EH (cell line): ENCODE results near the gene MARK2.

Source experiments
- DNase-seq: peaks from one replicate; pipeline ENCODE4 v3.0.0-alpha.2; 2015; ENCODE audit warnings: low read depth

Gene MARK2

GRCh38 chr11:63882555-63883242, 43.8 kb downstream of the MARK2 start:
- peak; percentile 18 for DNase-seq

DNA sequence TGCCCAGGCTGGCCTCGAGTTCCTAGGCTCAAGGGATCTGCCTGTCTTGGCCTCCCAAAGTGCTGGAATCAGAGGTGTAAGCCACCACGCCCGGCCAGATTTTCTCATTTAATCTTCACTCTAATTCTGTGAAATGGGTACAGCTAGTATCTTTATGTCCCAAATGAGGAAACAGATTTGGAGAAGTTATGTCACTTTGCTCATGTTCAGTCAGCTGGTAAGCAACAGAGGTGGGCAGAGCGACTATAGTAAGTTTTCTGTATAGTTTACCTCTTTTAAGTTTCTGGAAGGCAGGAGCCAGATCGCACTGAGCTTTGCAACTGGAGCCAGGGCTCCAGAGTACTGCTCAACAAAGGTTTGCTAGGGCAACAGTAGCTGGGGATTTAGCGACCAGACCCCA, 44.9 kb downstream of the MARK2 start:
- no peak for DNase-seq

- DNase-seq: no peak
Observed at GRCh38 chr11:63884196-63884932, 45.5 kb downstream of the MARK2 start.

- peak; percentile 7 for DNase-seq
Observed at GRCh38 chr11:63887386-63887999, 48.6 kb downstream of the MARK2 start.

GRCh38 chr11:63888170-63889086, 49.5 kb downstream of the MARK2 start:
- DNase-seq: peak; percentile 76

DNA sequence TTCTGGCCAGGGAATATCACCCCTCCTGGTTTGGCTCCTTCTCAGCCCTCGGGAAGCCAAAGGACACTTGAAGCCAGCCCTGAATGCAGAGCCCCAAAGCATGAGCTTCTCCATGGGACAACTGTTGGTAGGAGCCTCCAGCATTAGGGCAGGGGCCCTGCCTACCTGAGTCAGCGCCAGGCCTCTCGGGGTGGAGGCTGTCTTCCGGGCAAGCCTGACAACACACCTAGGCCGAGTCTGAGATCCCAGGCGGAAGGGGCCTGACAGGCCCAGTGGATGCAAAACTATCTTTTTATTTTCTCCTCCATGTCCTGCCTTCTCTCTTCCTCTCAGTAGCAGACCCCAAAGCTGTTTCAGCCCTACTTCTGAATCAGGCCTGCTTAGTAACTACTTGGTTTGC, 50.4 kb downstream of the MARK2 start:
- DNase-seq: no peak

DNA sequence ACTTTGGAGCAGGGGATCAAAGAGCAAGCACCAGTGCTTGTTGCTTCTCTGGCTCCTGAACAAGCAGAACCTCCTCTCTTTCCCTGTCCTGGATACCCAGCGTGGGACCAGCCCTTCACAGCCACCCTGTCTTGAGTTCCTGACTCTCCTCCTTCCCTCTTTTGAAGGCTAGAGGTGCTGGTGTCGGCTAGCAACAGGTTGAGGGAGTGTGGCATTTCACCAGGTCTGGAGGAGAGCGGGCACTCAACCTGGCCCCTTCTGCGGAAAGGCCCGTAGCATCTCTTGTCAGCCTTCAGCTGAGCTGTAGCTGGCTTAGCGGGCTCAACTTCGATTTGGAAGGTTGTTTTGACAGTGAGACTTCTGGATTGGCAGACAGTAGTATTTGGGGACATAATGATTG, 51.5 kb downstream of the MARK2 start:
- no peak for DNase-seq

DNA sequence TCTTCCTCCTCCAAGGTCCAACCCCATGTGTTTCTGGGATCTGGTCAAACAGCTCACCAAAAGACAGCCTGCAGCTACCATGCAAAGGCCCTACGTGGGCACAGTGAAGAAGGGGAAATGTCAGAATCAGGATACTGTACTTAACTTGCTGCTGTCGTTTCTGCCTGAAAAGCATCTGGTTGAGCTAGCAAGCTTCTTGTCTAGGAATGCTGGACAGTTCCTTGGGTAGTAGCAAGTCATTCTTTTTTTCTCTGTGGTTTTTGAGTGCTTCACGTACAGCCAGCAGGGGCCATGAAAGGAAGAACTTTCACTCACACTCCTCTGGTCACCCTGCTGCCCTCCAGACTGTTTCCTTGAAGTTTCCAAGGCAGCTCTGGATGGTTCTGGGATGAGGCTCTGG, 53.3 kb downstream of the MARK2 start:
- DNase-seq: peak; percentile 52

DNA sequence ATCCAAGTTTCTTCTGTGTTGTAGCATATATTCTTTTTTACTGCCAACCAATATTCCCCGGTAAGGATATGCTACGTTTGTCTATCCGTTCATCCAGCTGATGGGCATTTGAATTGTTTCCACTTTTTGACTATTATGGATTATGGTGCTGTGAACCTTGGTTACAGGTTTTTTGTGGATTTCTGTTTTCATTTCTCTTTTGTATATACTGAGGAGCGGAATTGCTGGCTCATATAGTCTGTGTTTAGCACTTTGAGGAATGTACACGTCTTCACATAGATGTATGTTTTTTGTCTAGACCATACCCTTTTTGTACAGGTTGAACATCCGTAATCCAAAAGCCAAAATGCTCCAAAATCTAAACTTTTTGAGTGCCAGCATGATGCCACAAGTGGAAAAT, 54.4 kb downstream of the MARK2 start:
- no peak for DNase-seq

GRCh38 chr11:63896071-63896470, 57.2 kb downstream of the MARK2 start:
- DNase-seq: no peak

GRCh38 chr11:63897459-63898146, 58.7 kb downstream of the MARK2 start:
- no peak for DNase-seq

- peak; percentile 39 for DNase-seq
Observed at GRCh38 chr11:63901660-63902059, 62.8 kb downstream of the MARK2 start.

DNA sequence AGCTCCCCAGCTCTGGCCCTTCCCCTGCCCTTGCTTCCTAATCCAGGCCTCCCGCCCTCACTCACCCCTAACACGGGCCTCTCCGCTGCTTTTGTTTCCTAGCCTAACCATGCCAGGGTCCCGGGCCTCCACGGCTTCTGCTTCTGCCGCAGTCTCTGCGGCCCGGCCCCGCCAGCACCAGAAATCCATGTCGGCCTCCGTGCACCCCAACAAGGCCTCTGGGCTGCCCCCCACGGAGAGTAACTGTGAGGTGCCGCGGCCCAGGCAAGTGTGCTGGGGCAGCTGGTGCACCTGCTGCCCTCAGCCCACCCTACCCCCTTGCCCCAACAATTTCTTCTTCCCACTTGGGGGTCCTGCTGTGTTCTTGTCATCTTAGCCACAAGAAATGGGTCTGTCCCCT, 65.0 kb downstream of the MARK2 start:
- DNase-seq: no peak

DNA sequence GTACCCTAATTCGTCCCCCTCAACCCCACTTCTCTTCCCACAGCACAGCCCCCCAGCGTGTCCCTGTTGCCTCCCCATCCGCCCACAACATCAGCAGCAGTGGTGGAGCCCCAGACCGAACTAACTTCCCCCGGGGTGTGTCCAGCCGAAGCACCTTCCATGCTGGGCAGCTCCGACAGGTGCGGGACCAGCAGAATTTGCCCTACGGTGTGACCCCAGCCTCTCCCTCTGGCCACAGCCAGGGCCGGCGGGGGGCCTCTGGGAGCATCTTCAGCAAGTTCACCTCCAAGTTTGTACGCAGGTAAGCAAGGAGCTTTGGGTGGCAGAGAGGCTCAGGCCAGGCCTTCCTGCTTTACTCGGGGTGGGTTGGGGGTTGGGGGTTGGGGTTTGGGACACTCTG, 65.8 kb downstream of the MARK2 start:
- no peak for DNase-seq

- no peak for DNase-seq
Observed at GRCh38 chr11:63905179-63905578, 66.3 kb downstream of the MARK2 start.

- no peak for DNase-seq
Observed at GRCh38 chr11:63906087-63906486, 67.2 kb downstream of the MARK2 start.

GRCh38 chr11:63906585-63906984, 67.7 kb downstream of the MARK2 start:
- peak; percentile 26 for DNase-seq

- DNase-seq: no peak
Observed at GRCh38 chr11:63907063-63907462, 68.2 kb downstream of the MARK2 start.

GRCh38 chr11:63907808-63908530, 69.1 kb downstream of the MARK2 start:
- no peak for DNase-seq

DNA sequence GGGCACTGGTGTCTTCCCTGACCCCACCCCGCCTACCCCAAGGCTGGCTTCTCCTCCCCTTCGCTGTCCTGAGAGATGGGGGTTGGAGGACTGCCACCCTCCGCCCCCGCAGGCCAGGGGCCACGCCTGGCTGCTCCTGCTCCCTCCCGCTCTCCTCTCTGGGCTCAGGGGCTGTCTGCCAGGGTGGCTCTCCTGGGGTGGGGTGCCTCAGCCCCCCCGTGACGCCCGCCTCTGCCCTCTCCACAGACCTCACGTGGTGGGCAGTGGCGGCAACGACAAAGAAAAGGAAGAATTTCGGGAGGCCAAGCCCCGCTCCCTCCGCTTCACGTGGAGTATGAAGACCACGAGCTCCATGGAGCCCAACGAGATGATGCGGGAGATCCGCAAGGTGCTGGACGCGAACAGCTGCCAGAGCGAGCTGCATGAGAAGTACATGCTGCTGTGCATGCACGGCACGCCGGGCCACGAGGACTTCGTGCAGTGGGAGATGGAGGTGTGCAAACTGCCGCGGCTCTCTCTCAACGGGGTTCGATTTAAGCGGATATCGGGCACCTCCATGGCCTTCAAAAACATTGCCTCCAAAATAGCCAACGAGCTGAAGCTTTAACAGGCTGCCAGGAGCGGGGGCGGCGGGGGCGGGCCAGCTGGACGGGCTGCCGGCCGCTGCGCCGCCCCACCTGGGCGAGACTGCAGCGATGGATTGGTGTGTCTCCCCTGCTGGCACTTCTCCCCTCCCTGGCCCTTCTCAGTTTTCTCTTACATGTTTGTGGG, 69.9 kb downstream of the MARK2 start:
- no peak for DNase-seq
